CD14-positive monocyte (primary cell): ENCODE measurements around the gene MMD2. TPM values are rescaled to one million over a fixed set of nuclear protein-coding genes. Genes with fewer than 3 reads are reported as not detected.
A peak's percentile ranks its signal among the peaks of the same experiment; 100 is the strongest.
"Not testable (repeated sequence)": the region's sequence is repeated elsewhere in the genome, so short reads cannot be mapped to it uniquely, and the experiment has no call there.

Source experiments
- DNase-seq, 3 donors: peaks; one replicate each; pipeline ENCODE4 v3.0.0-alpha.2; 2011 to 2022
- H2AFZ ChIP-seq: 2 replicates; pipeline ENCODE4 v1.6.0; 2012; ENCODE audit warnings: mild to moderate bottlenecking, low read depth, low read length, inconsistent platforms; ENCODE audit not compliant: insufficient read depth, poor library complexity, severe bottlenecking
- H3K27ac ChIP-seq, 2 donors: 1 replicate in 1 of 2; 2 replicates in 1 of 2; pipeline ENCODE4 v1.5.1; 2012 to 2013; ENCODE audit warnings: low read length in 2 of 2, control low read depth in 1 of 2, inconsistent platforms in 1 of 2, low read depth in 1 of 2, mild to moderate bottlenecking in 1 of 2
- H3K27me3 ChIP-seq, 2 donors: one replicate each; pipeline versions ENCODE4 v1.6.0 to v1.6.1; 2011 to 2013; ENCODE audit warnings: low read length in 2 of 2; ENCODE audit not compliant: control insufficient read depth in 2 of 2, insufficient read depth in 2 of 2
- H3K36me3 ChIP-seq, 2 donors: replicated peaks in 1 of 2; 1 replicate in 1 of 2; 2 replicates in 1 of 2; pipeline versions ENCODE4 v1.5.1 to v1.6.1; 2012 to 2013; ENCODE audit warnings: low read length in 2 of 2, control low read depth in 1 of 2, inconsistent platforms in 1 of 2, mild to moderate bottlenecking in 1 of 2; ENCODE audit not compliant: insufficient read depth in 2 of 2, control insufficient read depth in 1 of 2
- H3K4me1 ChIP-seq, 2 donors: 1 replicate in 1 of 2; 2 replicates in 1 of 2; pipeline versions ENCODE4 v1.5.1 to v1.6.1; 2012 to 2013; ENCODE audit warnings: low read length in 2 of 2, control low read depth in 1 of 2, inconsistent platforms in 1 of 2, mild to moderate bottlenecking in 1 of 2, moderate library complexity in 1 of 2; ENCODE audit not compliant: insufficient read depth in 2 of 2, control insufficient read depth in 1 of 2
- H3K4me2 ChIP-seq: replicated peaks from 2 replicates; pipeline ENCODE3; 2012; ENCODE audit warnings: low read length, moderate library complexity, mild to moderate bottlenecking; ENCODE audit not compliant: poor library complexity, severe bottlenecking; ENCODE audit errors: extremely low read depth
- H3K4me3 ChIP-seq, 3 experiments: fragments of 200-600 bp in 1 of 3; sonication (generic) in 1 of 3; replicated peaks in 1 of 3; 1 replicate in 2 of 3; 2 replicates in 1 of 3; pipeline ENCODE4 v1.5.1; 2011 to 2013; ENCODE audit warnings: low read length in 3 of 3, mild to moderate bottlenecking in 3 of 3, control low read depth in 2 of 3, low read depth in 2 of 3, inconsistent platforms in 1 of 3, moderate library complexity in 1 of 3
- H3K79me2 ChIP-seq: 2 replicates; pipeline ENCODE4 v1.6.0; 2012; ENCODE audit warnings: mild to moderate bottlenecking, control low read depth, inconsistent platforms, low read length, moderate library complexity; ENCODE audit not compliant: insufficient read depth
- H3K9ac ChIP-seq: 2 replicates; pipeline ENCODE4 v1.6.0; 2017; ENCODE audit warnings: low read length, mild to moderate bottlenecking; ENCODE audit not compliant: insufficient read depth, poor library complexity, severe bottlenecking
- H3K9me3 ChIP-seq, 2 donors: replicated peaks in 1 of 2; 1 replicate in 1 of 2; 2 replicates in 1 of 2; pipeline versions ENCODE4 v1.5.1 to v1.6.1; 2012 to 2013; ENCODE audit warnings: low read length in 2 of 2, control low read depth in 1 of 2; ENCODE audit not compliant: control insufficient read depth in 1 of 2, insufficient read depth in 1 of 2
- H4K20me1 ChIP-seq: 2 replicates; pipeline ENCODE4 v1.6.0; 2012; ENCODE audit warnings: mild to moderate bottlenecking, low read length, control low read depth, moderate library complexity; ENCODE audit not compliant: insufficient read depth
- H3K27ac Mint-ChIP-seq, 7 donors: one replicate each; pipeline ENCODE4 v1.8.0; 2020; ENCODE audit warnings: mild to moderate bottlenecking in 7 of 7, mixed read lengths in 7 of 7, moderate library complexity in 6 of 7, inconsistent platforms in 2 of 7
- H3K27me3 Mint-ChIP-seq, 3 donors: one replicate each; pipeline ENCODE4 v1.8.0; 2021 to 2022; ENCODE audit warnings: low read depth in 3 of 3, mild to moderate bottlenecking in 3 of 3, mixed read lengths in 3 of 3, moderate library complexity in 3 of 3, inconsistent platforms in 1 of 3
- H3K36me3 Mint-ChIP-seq, 2 donors: one replicate each; pipeline ENCODE4 v1.8.0; 2020; ENCODE audit warnings: mixed read lengths in 2 of 2, inconsistent platforms in 1 of 2, mild to moderate bottlenecking in 1 of 2
- H3K4me1 Mint-ChIP-seq: one replicate; pipeline ENCODE4 v1.8.0; 2020; ENCODE audit warnings: mild to moderate bottlenecking, mixed read lengths
- H3K4me3 Mint-ChIP-seq, 2 donors: one replicate each; pipeline ENCODE4 v1.8.0; 2020; ENCODE audit warnings: mild to moderate bottlenecking in 2 of 2, mixed read lengths in 2 of 2, moderate library complexity in 1 of 2
- H3K9me3 Mint-ChIP-seq, 7 donors: one replicate each; pipeline ENCODE4 v1.8.0; 2020 to 2022; ENCODE audit warnings: mixed read lengths in 7 of 7, mild to moderate bottlenecking in 6 of 7, moderate library complexity in 6 of 7, inconsistent platforms in 2 of 7
- WGBS: methylation state at CpG from one replicate; pipeline ENCODE4 v1.1.5; 2013; ENCODE audit warnings: missing lambda C conversion rate; ENCODE audit not compliant: insufficient coverage; 5-methylcytosine and 5-hydroxymethylcytosine counted together
- intact Hi-C, 2 donors: fragments of 100-400 bp; cut with micrococcal nuclease; formaldehyde crosslinking; loops; one replicate each; pipeline versions ENCODE4 v1.15.0 to v1.15.1; 2023
- polyA plus RNA-seq, 3 donors: library from polyadenylated mRNA; depleted of rRNA in 1 of 3; unstranded in 2 of 3; stranded (reverse) in 1 of 3; fragments of 300-500 nt in 2 of 3; fragments of >200 nt in 1 of 3; fragmentation: Illumina TruSeq in 2 of 3; gene quantifications; 1 replicate in 2 of 3; 2 replicates in 1 of 3; pipeline ENCODE4 v1.2.3, GENCODE V29; 2012 to 2021
- TF ChIP-seq, protein P1 (sequence below): fragments of 200-600 bp; IDR thresholded peaks from one replicate; pipeline ENCODE4 v1.8.0; 2022; ENCODE audit warnings: antibody characterized with exemption, mild to moderate bottlenecking

MMD2 gene
- polyA plus RNA-seq, 3 donors: not detected

DNA sequence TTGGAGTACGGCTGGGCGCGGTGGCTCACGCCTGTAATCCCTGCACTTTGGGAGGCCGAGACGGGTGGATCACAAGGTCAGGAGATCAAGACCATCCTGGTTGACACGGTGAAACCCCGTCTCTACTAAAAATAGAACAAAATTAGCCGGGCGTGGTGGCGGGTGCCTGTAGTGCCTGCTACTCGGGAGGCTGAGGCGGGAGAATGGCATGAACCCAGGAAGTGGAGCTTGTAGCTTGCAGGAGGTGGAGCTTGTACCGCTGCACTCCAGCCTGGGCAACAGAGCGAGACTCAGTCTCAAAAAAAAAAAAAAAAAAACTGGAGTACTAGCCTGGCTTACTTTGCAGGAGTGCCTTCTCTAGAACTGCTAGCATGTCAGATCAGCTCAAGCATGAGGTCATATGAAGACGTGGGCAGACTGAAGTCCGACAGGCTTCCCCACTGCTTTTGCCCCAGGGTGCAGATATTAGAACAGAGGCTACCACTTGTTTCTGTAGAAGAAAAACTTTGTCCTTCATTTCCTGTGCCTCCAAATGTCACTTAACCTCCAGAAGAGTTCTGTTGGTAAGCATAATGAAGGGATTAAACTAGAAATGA, 22.4 kb upstream of the MMD2 start:
- H3K27me3 Mint-ChIP-seq, H3K4me3 ChIP-seq, H3K4me2 ChIP-seq, H3K4me1 ChIP-seq, H3K79me2 ChIP-seq, DNase-seq, H3K9ac ChIP-seq, H2AFZ ChIP-seq, H3K27ac ChIP-seq, H3K9me3 Mint-ChIP-seq, H3K4me1 Mint-ChIP-seq, intact Hi-C loops, H4K20me1 ChIP-seq, H3K27me3 ChIP-seq, H3K4me3 Mint-ChIP-seq, H3K9me3 ChIP-seq, H3K27ac Mint-ChIP-seq: not testable (repeated sequence)
- 98% methylated on average over 12 of the region's 17 CpGs for WGBS
- peaks cover 49 to 72% of the 10 kb centered on the region in 2 donors for H3K36me3 ChIP-seq
- H3K36me3 Mint-ChIP-seq: peaks cover 68 to 86% of the 10 kb centered on the region in 2 donors

DNA sequence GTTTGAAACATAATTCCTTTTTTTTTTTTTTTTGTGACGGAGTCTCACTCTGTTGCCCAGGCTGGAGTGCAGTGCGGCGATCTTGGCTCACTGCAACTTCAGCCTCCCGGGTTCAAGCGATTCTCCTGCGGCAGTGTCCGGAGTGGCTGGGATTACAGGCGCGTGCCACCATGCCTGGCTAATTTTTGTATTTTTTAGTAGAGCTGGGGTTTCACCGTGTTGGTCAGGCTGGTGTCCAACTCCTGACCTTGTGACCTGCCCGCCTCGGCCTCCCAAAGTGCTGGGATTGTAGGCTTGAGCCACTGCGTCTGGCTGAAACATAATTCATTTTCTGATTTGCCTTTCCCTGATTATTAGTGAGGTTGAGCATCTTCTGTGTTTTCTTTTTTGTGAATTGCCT, 16.6 kb upstream of the MMD2 start:
- H4K20me1 ChIP-seq, H3K27me3 Mint-ChIP-seq, H3K4me2 ChIP-seq, H3K9me3 Mint-ChIP-seq, H3K27ac ChIP-seq, H3K27me3 ChIP-seq, H3K9ac ChIP-seq, DNase-seq, H3K4me3 ChIP-seq, H2AFZ ChIP-seq, H3K9me3 ChIP-seq, H3K4me3 Mint-ChIP-seq, intact Hi-C loops, H3K79me2 ChIP-seq, H3K27ac Mint-ChIP-seq: not testable (repeated sequence)
- H3K4me1 ChIP-seq: peaks cover 8 to 10% of the 10 kb centered on the region in 2 donors
- H3K36me3 Mint-ChIP-seq: peaks cover 31 to 45% of the 10 kb centered on the region in 2 donors
- H3K4me1 Mint-ChIP-seq: peaks cover 23% of the 10 kb centered on the region
- 100% methylated on average over 4 of the region's 13 CpGs for WGBS
- H3K36me3 ChIP-seq: peaks cover 24 to 38% of the 10 kb centered on the region in 2 donors

DNA sequence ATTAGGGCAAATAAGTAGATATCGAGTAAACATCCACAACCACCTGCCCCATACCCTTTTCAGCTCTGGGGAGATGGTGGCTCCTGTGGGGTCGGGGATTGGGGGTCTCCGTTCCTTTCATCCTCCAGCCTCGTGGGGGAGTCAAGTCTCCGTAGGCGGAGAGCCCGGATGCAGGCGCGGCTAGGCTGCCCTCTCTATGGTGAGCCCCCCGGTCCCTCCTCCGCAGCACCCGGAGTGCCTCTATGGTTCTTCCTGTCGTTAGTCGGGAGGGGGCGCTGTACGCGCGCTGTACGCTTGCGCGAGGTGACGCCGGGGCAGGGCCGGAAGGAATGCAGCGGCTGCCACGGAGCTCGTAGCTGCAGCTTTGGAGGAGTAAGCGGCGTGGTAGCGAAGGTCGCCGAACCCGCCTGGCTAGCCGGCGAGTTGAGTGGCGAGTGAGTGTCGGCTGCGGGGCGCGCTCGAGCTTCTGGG, 14.8 kb upstream of the MMD2 start:
- Histone ChIP-seq H3K4me1 (peaks cover 8 to 10% of the 10 kb centered on the region in 2 donors), H4K20me1 (peaks cover 7% of the 10 kb centered on the region), H3K79me2 (peaks cover 7% of the 10 kb centered on the region), H2AFZ (peak overlapping the region; percentile 85), H3K4me3 (peak overlapping the region; percentile 45 to 82 (median 78)), H3K4me2 (peak overlapping the region; percentile 84), H3K9ac (peak overlapping the region; percentile 80), H3K27ac (peak overlapping the region; percentile 67 to 83), H3K36me3 (peaks cover 21 to 27% of the 10 kb centered on the region in 2 donors), H3K27me3 (no peaks in the 10 kb centered on the region), H3K9me3 (no peaks in the 10 kb centered on the region)
- H3K9me3 Mint-ChIP-seq: no peaks in the 10 kb centered on the region
- H3K36me3 Mint-ChIP-seq: peaks cover 22 to 26% of the 10 kb centered on the region in 2 donors
- peak overlapping the region; percentile 80 to 98 (median 95) for H3K27ac Mint-ChIP-seq
- peaks cover 5 to 9% (median 6%) of the 10 kb centered on the region in 3 donors for H3K27me3 Mint-ChIP-seq
- intact Hi-C loops: loop anchor here (5.0 kb wide), 1 partner anchor 114 kb away; no protein-coding TSS in a partner anchor
- peaks cover 20% of the 10 kb centered on the region for H3K4me1 Mint-ChIP-seq
- DNase-seq: peak; percentile 86 to 89 (median 86)
- H3K4me3 Mint-ChIP-seq: peak overlapping the region; percentile 93 to 95
- under 1% methylated on average over 38 of the region's 41 CpGs for WGBS
- TF ChIP-seq, protein P1, sequence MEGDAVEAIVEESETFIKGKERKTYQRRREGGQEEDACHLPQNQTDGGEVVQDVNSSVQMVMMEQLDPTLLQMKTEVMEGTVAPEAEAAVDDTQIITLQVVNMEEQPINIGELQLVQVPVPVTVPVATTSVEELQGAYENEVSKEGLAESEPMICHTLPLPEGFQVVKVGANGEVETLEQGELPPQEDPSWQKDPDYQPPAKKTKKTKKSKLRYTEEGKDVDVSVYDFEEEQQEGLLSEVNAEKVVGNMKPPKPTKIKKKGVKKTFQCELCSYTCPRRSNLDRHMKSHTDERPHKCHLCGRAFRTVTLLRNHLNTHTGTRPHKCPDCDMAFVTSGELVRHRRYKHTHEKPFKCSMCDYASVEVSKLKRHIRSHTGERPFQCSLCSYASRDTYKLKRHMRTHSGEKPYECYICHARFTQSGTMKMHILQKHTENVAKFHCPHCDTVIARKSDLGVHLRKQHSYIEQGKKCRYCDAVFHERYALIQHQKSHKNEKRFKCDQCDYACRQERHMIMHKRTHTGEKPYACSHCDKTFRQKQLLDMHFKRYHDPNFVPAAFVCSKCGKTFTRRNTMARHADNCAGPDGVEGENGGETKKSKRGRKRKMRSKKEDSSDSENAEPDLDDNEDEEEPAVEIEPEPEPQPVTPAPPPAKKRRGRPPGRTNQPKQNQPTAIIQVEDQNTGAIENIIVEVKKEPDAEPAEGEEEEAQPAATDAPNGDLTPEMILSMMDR: peak; percentile 84

DNA sequence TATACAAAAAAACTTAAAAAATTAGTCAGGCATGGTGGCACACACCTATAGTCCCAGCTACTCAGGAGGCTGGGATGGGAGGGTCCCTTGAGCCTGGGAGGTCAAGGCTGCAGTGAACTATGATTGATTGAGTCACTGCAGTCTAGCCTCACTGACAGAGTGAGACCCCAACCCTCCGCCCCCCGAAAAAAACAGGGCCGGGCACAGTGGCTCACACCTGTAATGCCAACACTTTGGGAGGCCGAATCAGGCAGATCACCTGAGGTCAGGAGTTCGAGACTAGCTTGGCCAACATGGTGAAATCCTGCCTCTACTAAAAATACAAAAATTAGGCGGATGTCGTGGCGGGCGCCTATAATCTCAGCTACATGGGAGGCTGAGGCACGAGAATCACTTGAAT, 13.5 kb upstream of the MMD2 start:
- not testable (repeated sequence) for H3K9me3 Mint-ChIP-seq, H2AFZ ChIP-seq, H3K27ac ChIP-seq, H4K20me1 ChIP-seq, H3K4me3 ChIP-seq, H3K4me2 ChIP-seq, H3K9ac ChIP-seq, DNase-seq, H3K27me3 ChIP-seq, H3K79me2 ChIP-seq, H3K4me3 Mint-ChIP-seq, H3K9me3 ChIP-seq
- H3K4me1 Mint-ChIP-seq: peaks cover 20% of the 10 kb centered on the region
- 94% methylated on average over 2 of the region's 10 CpGs for WGBS
- peak overlapping the region in 1 of 7 donors; percentile 63 for H3K27ac Mint-ChIP-seq
- Histone ChIP-seq H3K36me3 (peaks cover 10 to 13% of the 10 kb centered on the region in 2 donors), H3K4me1 (peaks cover 8 to 10% of the 10 kb centered on the region in 2 donors)
- intact Hi-C loops: loop anchor here (5.0 kb wide), 1 partner anchor 115 kb away; no protein-coding TSS in a partner anchor
- peaks cover 10 to 13% of the 10 kb centered on the region in 2 donors for H3K36me3 Mint-ChIP-seq
- peaks cover 7 to 10% (median 10%) of the 10 kb centered on the region in 3 donors for H3K27me3 Mint-ChIP-seq
